ENCODE measurements around the gene MICU1.

MICU1 gene

GRCh38 chr10:72503694-72504438 is 122.0 kb downstream of the MICU1 start:
- no peak overlapping the region for H3K4me3 ChIP-seq (ENCODE audit: low read depth, low read length)
- TF ChIP-seq CTCF (IDR thresholded peaks at IDR 0.05; ENCODE audit: control insufficient read depth, extremely low read depth, insufficient read depth), result no peak
- DNase-seq (ENCODE audit: low read depth), result no peak

- no peak overlapping the region for H3K4me3 ChIP-seq (ENCODE audit: low read depth, low read length)
- no peak for DNase-seq (ENCODE audit: low read depth)
- TF ChIP-seq CTCF (IDR thresholded peaks at IDR 0.05; ENCODE audit: control insufficient read depth, extremely low read depth, insufficient read depth), result no peak
These were observed 122.6 kb downstream of the MICU1 start for GRCh38 chr10:72503241-72503640.

- TF ChIP-seq CTCF (IDR thresholded peaks at IDR 0.05; ENCODE audit: control insufficient read depth, extremely low read depth, insufficient read depth), result no peak
- H3K4me3 ChIP-seq (ENCODE audit: low read depth, low read length), result no peak overlapping the region
- no peak for DNase-seq (ENCODE audit: low read depth)
These were observed 123.3 kb downstream of the MICU1 start for GRCh38 chr10:72502581-72502980.

- no peak for TF ChIP-seq CTCF (IDR thresholded peaks at IDR 0.05; ENCODE audit: control insufficient read depth, extremely low read depth, insufficient read depth)
- DNase-seq (ENCODE audit: low read depth), result no peak
- H3K4me3 ChIP-seq (ENCODE audit: low read depth, low read length), result no peak overlapping the region
These were observed 126.2 kb downstream of the MICU1 start for GRCh38 chr10:72499701-72500100.

- no peak for TF ChIP-seq CTCF (IDR thresholded peaks at IDR 0.05; ENCODE audit: control insufficient read depth, extremely low read depth, insufficient read depth)
- no peak for DNase-seq (ENCODE audit: low read depth)
- no peak overlapping the region for H3K4me3 ChIP-seq (ENCODE audit: low read depth, low read length)
These were observed 134.9 kb downstream of the MICU1 start for GRCh38 chr10:72490951-72491350.

- no peak for DNase-seq (ENCODE audit: low read depth)
- H3K4me3 ChIP-seq (ENCODE audit: low read depth, low read length), result no peak overlapping the region
- no peak for TF ChIP-seq CTCF (IDR thresholded peaks at IDR 0.05; ENCODE audit: control insufficient read depth, extremely low read depth, insufficient read depth)
These were observed 138.4 kb downstream of the MICU1 start for GRCh38 chr10:72487521-72487920.

GRCh38 chr10:72487116-72487515 is 138.8 kb downstream of the MICU1 start:
- TF ChIP-seq CTCF (IDR thresholded peaks at IDR 0.05; ENCODE audit: control insufficient read depth, extremely low read depth, insufficient read depth), result no peak
- DNase-seq (ENCODE audit: low read depth), result no peak
- H3K4me3 ChIP-seq (ENCODE audit: low read depth, low read length), result no peak overlapping the region

Data from LNCaP clone FGC (cell line).